Spleen (tissue), 11 donors: ENCODE results near the gene SGTA. TPM values are rescaled to one million over a fixed set of nuclear protein-coding genes. Genes with fewer than 3 reads are reported as not detected.

ENCODE experiments used
- DNase-seq: peaks from one replicate; pipeline ENCODE4 v3.0.0-alpha.2; 2020
- H3K27ac ChIP-seq, 8 donors: fragments of 200-600 bp; sonication (generic) in 7 of 8; 1 replicate in 4 of 8; 2 replicates in 4 of 8; pipeline versions ENCODE4 v1.5.0 to v1.8.0; 2016 to 2021; ENCODE audit warnings: inconsistent platforms in 4 of 8, mild to moderate bottlenecking in 4 of 8, moderate library complexity in 1 of 8
- H3K27me3 ChIP-seq, 7 donors: fragments of 200-600 bp; sonication (generic) in 6 of 7; replicated peaks in 1 of 7; 1 replicate in 4 of 7; 2 replicates in 3 of 7; pipeline versions ENCODE4 v1.5.0 to v1.8.0; 2016 to 2021; ENCODE audit warnings: inconsistent platforms in 3 of 7, mild to moderate bottlenecking in 1 of 7
- H3K36me3 ChIP-seq, 6 donors: fragments of 200-600 bp; sonication (generic) in 5 of 6; 1 replicate in 4 of 6; 2 replicates in 2 of 6; pipeline versions ENCODE4 v1.5.0 to v1.8.0; 2016 to 2021; ENCODE audit warnings: inconsistent platforms in 2 of 6
- H3K4me1 ChIP-seq, 6 donors: fragments of 200-600 bp; sonication (generic) in 5 of 6; 1 replicate in 3 of 6; 2 replicates in 3 of 6; pipeline versions ENCODE4 v1.5.0 to v1.8.0; 2016 to 2021; ENCODE audit warnings: inconsistent platforms in 3 of 6
- H3K4me3 ChIP-seq, 8 donors: fragments of 200-600 bp; sonication (generic) in 7 of 8; 1 replicate in 4 of 8; 2 replicates in 4 of 8; pipeline versions ENCODE4 v1.5.0 to v1.8.0; 2016 to 2021; ENCODE audit warnings: inconsistent platforms in 4 of 8, mild to moderate bottlenecking in 4 of 8, moderate library complexity in 2 of 8
- H3K9me3 ChIP-seq, 8 donors: fragments of 200-600 bp; sonication (generic) in 7 of 8; 1 replicate in 4 of 8; 2 replicates in 4 of 8; pipeline versions ENCODE4 v1.5.0 to v1.8.0; 2016 to 2021; ENCODE audit warnings: inconsistent platforms in 4 of 8
- CTCF ChIP-seq, 11 experiments: fragments of 200-600 bp in 7 of 11; fragments of 450-650 bp in 4 of 11; sonication (generic) in 4 of 11; IDR thresholded peaks in 8 of 11; conservative IDR thresholded peaks in 3 of 11; 1 replicate in 7 of 11; 2 replicates in 4 of 11; pipeline versions ENCODE4 v1.4.0 to v1.8.0; 2016 to 2021; ENCODE audit warnings: antibody characterized with exemption in 11 of 11, inconsistent platforms in 4 of 11, mild to moderate bottlenecking in 1 of 11
- POLR2A ChIP-seq, 3 donors: fragments of 450-650 bp; IDR thresholded peaks; one replicate each; pipeline ENCODE4 v1.5.1; 2017; ENCODE audit warnings: antibody characterized with exemption in 3 of 3, mild to moderate bottlenecking in 1 of 3
- POLR2AphosphoS5 ChIP-seq, 3 donors: sonication (generic); formaldehyde crosslinking; IDR thresholded peaks; one replicate each; pipeline ENCODE4 v1.5.1; 2017; ENCODE audit warnings: antibody characterized with exemption in 3 of 3
- WGBS, 5 donors: extraction: QIAGEN DNeasy Blood & Tissue Kit in 3 of 5; methylation state at CpG; one replicate each; pipeline versions ENCODE4 v1.1.5 to v1.1.7; 2013 to 2018; 5-methylcytosine and 5-hydroxymethylcytosine counted together
- intact Hi-C: fragments of 100-400 bp; cut with DNase I; formaldehyde crosslinking; loops from one replicate; pipeline ENCODE4 v1.15.0; 2023; ENCODE audit warnings: low total_unique reads
- polyA plus RNA-seq, 3 donors: library from polyadenylated mRNA; stranded (reverse); fragments of 200-250 nt; gene quantifications; one replicate each; pipeline ENCODE4 v1.2.1, GENCODE V29; 2013
- total RNA-seq, 7 donors: library from RNA; depleted of rRNA in 3 of 7; stranded (reverse); fragments of >200 nt in 3 of 7; fragmentation: NEBNext Ultra II Directional in 4 of 7; extraction: Animal tissue kit (Norgen Biotek cat#: 25700) in 4 of 7; gene quantifications; one replicate each; pipeline versions ENCODE4 v1.1.0 to v1.2.1, GENCODE V29; 2016 to 2021
- donor health status: healthy with polysubstance abuse.
- donor health status: DM: no; HTN: no; CAD: no; lungs with moderate emphysema.
- donor health status: DM: no; HTN: no; CAD: no.
- donor health status: Bipolar disorder and iron deficiency.
- donor health status: healthy.
- donor health status: DM: no; HTN: no; CAD: no.
- donor health status: DM: yes; HTN: yes; CAD: no.

SGTA gene
- total and polyA plus RNA-seq, 10 donors = 36.5 to 63.0 (median 45.2) TPM

- H3K9me3 ChIP-seq = no peaks in the 10 kb centered on the region
- no peak for TF ChIP-seq CTCF (IDR thresholded peaks at IDR 0.05 in 8 of 11, conservative IDR thresholded peaks at IDR 0.05 in 3 of 11)
- TF ChIP-seq POLR2AphosphoS5 (IDR thresholded peaks at IDR 0.05) = peak in 1 of 3 donors; percentile 24
- TF ChIP-seq POLR2A (IDR thresholded peaks at IDR 0.05) = no peak
- peak overlapping the region in 1 of 8 donors; percentile 9 for H3K4me3 ChIP-seq
- peaks cover 0 to 39% (median 15%) of the 10 kb centered on the region in 6 donors for H3K4me1 ChIP-seq
- no peak for DNase-seq
- peak overlapping the region in 1 of 8 donors; percentile 9 for H3K27ac ChIP-seq
- H3K36me3 ChIP-seq = peaks cover 0 to 12% (median 6%) of the 10 kb centered on the region in 6 donors
- 18 to 28% (median 21%) methylated on average over 6 to 26 of the region's 26 CpGs for WGBS, 5 donors
- H3K27me3 ChIP-seq = peaks cover 0 to 56% (median 8%) of the 10 kb centered on the region in 7 donors
- intact Hi-C loops = no loop called here
These were observed 56.0 kb downstream of the SGTA start for GRCh38 chr19:2726904-2727639.

- no peaks in the 10 kb centered on the region for H3K9me3 ChIP-seq
- TF ChIP-seq POLR2A (IDR thresholded peaks at IDR 0.05) = no peak
- no peak for TF ChIP-seq CTCF (IDR thresholded peaks at IDR 0.05 in 8 of 11, conservative IDR thresholded peaks at IDR 0.05 in 3 of 11)
- no peak for TF ChIP-seq POLR2AphosphoS5 (IDR thresholded peaks at IDR 0.05)
- peaks cover 0 to 63% (median 14%) of the 10 kb centered on the region in 7 donors for H3K27me3 ChIP-seq
- H3K4me1 ChIP-seq = peaks cover 0 to 47% (median 21%) of the 10 kb centered on the region in 6 donors
- WGBS, 5 donors = 62 to 69% (median 67%) methylated on average over 13 to 15 of the region's 15 CpGs
- peak overlapping the region in 1 of 8 donors; percentile 9 for H3K27ac ChIP-seq
- DNase-seq = no peak
- peaks cover 0 to 4% (median 0%) of the 10 kb centered on the region in 6 donors for H3K36me3 ChIP-seq
- peak overlapping the region in 1 of 8 donors; percentile 9 for H3K4me3 ChIP-seq
- intact Hi-C loops = no loop called here
These were observed 56.8 kb downstream of the SGTA start for GRCh38 chr19:2726160-2726855.

- peaks cover 0 to 66% (median 36%) of the 10 kb centered on the region in 6 donors for H3K4me1 ChIP-seq
- H3K9me3 ChIP-seq = no peaks in the 10 kb centered on the region
- H3K36me3 ChIP-seq = no peaks in the 10 kb centered on the region
- no peak for DNase-seq
- H3K27ac ChIP-seq = no peak overlapping the region
- TF ChIP-seq POLR2A (IDR thresholded peaks at IDR 0.05) = no peak
- no peak for TF ChIP-seq CTCF (IDR thresholded peaks at IDR 0.05 in 8 of 11, conservative IDR thresholded peaks at IDR 0.05 in 3 of 11)
- no peak for TF ChIP-seq POLR2AphosphoS5 (IDR thresholded peaks at IDR 0.05)
- intact Hi-C loops = no loop called here
- H3K27me3 ChIP-seq = peaks cover 0 to 84% (median 30%) of the 10 kb centered on the region in 7 donors
- no peak overlapping the region for H3K4me3 ChIP-seq
- 49 to 75% (median 63%) methylated on average over 4 to 7 of the region's 7 CpGs for WGBS, 5 donors
These were observed 58.9 kb downstream of the SGTA start for GRCh38 chr19:2724148-2724557.

- no peak overlapping the region for H3K4me3 ChIP-seq
- intact Hi-C loops = no loop called here
- peaks cover 0 to 70% (median 36%) of the 10 kb centered on the region in 6 donors for H3K4me1 ChIP-seq
- no peak for TF ChIP-seq POLR2AphosphoS5 (IDR thresholded peaks at IDR 0.05)
- no peak for TF ChIP-seq POLR2A (IDR thresholded peaks at IDR 0.05)
- TF ChIP-seq CTCF (IDR thresholded peaks at IDR 0.05 in 8 of 11, conservative IDR thresholded peaks at IDR 0.05 in 3 of 11) = no peak
- peaks cover 0 to 88% (median 30%) of the 10 kb centered on the region in 7 donors for H3K27me3 ChIP-seq
- 70 to 87% (median 82%) methylated on average over 9 to 14 of the region's 14 CpGs for WGBS, 5 donors
- no peaks in the 10 kb centered on the region for H3K9me3 ChIP-seq
- H3K27ac ChIP-seq = peak overlapping the region in 1 of 8 donors; percentile 24
- H3K36me3 ChIP-seq = no peaks in the 10 kb centered on the region
- no peak for DNase-seq
These were observed 59.3 kb downstream of the SGTA start for GRCh38 chr19:2723747-2724146.
